Left hindlimb (tissue), 1 donor: Measurements from ENCODE around the gene COMMD2.

ENCODE experiments used
- DNase-seq: peaks from one replicate; pipeline ENCODE4 v3.0.0-alpha.2; 2018

The COMMD2 gene

DNA sequence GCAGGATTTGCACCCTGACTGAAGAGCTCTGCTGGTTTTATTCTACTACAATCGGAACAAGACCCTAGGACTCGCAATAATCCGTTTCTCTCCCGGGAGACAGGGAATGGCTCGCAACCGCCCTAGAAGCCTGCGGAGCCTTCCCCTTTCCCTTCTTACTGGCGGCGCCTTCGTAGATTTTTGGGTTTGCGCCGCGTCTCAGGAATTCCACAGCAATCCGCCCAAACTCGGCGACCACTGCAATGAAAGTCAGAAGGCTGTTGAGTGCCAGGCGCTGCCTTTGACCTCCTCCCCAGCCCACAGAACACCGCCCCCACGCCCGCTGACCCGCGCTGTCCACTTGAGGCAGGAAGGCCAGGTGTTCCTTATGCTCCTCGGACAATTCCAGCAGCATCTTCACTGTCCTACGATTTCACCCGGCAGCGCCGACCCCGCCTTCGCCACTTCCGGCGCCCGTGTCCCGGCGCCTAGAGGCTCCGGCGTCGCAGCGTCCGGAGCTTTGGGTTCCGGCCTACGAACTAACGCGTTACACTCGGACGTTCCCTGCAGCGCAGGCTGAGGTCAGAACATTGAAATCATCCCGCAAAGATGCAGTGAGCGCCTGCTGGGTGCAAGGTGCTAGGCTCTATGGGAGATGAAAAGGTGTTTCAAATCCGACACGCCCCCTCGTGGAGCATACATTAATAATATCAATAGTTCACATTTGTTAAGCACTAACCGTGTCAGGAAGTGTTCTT lies at the start of gene COMMD2:
COMMD2 (minus strand) TSS at position 439 of the 737 bp plus-strand sequence; CDS start at position 394, 45 bp downstream.
- DNase-seq: peak; percentile 81

DNA sequence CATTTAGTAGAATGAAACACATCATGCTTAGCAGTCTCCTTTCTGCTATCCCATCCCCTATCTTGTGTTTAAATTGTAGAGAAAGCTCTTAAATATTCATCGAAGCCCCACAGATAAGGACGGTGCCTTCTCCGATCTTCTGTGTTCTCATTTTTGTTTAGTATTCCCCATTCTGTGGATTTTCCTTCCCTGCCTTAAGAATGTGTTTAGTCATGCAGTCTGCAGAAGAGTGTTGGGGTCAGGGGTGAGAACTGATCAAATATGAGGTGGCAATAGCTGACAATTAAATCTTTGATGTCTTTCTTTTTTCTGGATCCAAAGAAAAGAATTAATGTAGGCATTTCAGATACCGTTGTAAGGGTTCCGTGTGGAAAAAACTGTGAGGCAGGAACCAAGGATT lies 49.4 kb upstream of the COMMD2 start:
- DNase-seq: no peak

DNA sequence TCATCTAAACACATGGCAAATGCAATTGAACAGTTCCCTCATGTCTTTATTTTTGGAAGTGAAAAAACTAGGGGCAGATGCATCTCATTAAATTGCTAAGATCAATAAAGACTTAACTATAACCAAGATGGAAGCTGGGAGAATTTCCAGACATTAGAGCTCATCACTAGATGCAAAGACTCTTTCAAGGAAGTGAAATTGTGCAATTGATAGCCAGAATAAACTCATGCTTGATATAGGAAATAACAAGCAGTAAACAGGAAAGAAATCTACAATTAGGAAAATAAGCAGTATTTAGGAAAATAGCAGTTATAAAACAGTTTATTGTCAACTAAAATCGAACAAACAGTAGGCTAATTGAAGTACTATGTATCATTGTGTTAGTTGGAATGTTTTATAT lies 48.9 kb upstream of the COMMD2 start:
- DNase-seq: no peak

DNA sequence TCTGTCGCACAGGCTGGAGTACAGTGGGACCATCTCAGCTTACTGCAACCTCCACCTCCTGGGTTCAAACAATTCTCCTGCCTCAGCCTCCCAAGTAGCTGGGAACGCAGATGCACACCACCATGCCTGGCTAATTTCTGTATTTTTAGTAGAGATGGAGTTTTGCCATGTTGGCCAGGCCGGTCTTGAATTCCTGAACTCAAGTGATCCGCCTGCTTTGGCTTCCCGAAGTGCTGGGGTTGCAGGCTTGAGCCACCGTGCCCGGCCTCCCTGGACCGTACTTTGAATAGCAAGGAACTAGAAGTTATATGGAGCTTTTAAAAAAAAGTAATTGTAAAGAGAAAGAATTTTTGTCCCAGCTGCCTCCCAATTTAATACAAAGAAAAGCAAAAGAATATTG lies 48.4 kb upstream of the COMMD2 start:
- no peak for DNase-seq

DNA sequence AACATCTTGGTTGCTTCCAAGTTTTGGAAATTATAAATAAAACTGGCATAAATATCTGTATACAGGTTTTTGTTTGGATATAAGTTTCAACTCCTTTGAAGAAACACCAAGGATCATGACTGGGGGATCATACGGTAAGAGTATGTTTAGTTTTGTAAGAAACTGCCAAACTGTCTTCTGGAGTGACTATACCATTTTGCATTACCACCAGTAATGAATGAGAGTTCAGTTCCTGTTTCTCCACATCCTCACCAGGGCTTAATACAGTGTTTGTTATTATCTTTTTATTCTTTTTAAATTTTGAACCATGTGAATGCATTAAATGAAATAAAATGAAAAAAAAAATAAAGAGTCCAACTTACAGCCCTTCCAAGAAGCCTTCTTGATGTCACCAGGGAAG lies 43.7 kb upstream of the COMMD2 start:
- DNase-seq: no peak

DNA sequence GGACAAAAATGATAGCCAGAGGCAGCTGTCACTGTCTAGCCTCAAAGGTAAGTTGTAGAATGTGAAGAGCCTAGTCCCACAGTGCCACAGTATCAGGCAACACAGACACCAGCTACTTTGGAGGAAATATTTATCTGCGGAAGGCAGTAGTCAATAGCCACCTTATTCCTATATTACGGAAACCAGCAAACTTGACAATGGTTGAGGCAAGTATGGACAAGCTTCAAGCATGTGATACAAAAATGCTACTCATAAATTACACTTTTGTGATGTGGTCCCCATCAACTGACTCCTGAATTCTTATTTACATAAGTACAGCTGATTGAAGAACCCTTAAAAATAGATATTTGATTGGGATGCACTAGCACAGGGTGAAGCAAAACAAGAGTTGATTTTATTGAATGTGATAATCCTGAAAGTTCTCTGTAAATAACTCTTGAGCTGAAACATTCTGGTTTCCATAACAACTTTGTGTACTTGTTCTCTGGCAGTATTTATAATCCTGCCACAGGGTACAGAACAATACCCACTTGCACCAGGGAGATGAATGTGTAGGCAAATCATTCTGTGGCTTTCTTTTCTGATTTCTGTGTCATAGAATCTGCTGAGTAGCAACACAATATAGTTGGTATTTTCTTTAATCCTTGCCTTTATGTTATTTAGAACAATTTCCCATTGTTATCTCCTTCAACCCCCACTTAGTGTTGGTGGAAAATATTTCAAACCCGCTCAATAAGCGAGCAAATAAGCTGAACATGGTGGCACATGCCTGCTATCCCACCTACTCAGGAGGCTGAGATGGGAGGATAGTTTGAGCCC lies 40.4 kb upstream of the COMMD2 start, which contains the start of gene ANKUB1:
ANKUB1 (minus strand) TSS at position 103 of the 819 bp plus-strand sequence. CDS start 188 bp downstream, outside the sequence.
- DNase-seq: no peak

DNA sequence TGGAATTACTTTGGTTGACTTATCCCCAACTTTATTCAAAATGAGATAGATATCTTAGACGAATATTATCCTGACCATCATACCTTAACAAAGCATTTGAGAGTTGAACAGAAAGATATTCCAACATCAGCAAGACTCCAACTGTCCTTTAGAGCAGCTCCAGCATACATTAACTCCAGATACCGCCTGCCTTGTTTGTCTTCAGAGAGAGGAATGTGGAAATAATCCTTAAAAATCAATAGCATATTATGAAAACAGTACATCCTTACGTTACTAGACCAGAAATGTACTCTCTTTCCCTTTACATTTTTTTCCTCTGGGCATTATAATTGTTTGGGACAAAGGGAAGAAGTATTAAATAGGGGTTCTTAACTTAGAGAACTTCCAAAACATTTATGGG lies 38.4 kb upstream of the COMMD2 start:
- no peak for DNase-seq

DNA sequence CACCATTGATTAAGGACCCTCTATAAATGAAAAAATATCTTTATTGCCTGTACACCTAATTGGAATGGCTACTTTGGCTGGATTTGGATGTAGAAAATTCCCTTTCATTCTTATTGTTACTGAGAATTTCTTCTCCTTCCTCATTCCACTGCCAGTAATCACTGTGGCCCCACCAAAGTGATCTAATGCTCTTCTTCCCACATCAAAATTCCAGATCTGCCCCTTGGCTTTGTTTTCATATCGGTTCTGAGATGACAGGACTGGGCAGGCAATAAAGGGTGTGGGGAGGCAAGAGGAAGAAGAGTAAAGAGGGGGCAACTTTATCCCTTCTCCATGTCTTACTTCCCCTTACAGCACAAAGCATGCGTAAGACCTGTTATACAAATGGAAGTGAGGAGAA lies 38.0 kb upstream of the COMMD2 start:
- no peak for DNase-seq

DNA sequence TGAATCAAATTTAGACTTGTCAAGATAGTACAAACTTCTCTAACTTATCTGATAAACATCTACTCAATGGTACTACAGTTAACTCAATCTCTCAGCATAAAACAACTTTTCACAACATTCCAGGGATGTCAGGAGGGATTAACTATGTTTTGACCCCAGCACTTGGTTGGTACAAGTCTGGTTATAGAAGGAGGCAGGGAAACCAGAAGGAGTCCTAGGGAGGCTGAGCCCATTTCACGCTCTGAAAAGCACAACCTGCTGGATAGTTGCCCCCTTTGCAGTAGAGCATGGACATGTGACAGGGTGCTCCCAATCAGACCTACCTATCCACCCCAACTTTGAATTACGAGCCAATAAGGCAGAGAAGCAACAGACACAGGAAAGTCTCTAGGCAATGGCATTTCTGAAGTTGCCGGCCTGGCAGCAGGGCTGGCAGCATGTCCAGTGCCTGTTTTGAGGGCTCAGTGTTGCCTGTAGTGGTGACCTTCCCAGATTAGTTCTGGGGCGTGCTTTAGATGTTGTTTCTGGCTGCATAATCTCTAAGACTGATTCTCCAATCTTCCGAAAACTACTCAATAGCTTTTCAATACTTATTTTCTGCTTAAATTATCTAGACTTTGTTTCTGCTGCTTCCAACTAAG lies 31.9 kb upstream of the COMMD2 start:
- no peak for DNase-seq

DNA sequence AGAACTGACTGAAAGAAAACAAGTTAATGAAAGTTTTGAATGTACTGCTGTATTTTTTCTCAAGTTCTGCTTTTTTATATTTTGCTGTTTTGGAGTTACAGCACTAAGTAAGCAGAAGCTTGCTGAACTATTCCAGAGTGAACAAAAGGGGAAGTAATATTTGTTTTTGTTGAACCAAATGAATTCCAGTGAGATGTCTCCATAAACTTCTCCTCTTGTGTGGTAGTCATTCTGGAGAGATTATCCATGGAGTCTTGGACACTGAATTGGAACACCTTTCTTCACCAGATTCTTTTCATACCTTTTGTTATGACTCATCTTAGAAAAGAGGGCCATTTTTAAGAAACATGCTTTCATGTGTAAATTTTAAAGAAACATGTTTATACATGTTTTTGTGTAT lies 31.3 kb upstream of the COMMD2 start:
- DNase-seq: no peak

DNA sequence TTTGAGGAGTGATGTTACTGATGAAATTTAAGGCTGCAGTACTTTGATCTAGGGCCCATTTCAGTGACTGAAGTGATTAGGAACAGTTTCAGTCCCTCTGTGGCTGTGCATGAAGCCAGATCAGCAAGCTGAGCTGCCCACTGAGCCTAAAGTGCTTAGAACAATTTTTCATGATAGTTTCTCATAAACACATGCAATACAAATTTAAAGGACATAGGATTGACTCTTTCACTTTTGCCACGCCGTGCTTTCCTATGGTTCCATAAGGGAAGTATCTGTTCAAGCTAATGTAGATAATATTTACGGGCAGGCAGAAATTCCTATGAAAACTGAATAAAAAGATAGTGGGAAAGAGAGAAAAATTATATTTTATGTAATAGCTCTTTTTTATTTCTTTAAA lies 29.5 kb upstream of the COMMD2 start:
- DNase-seq: no peak

DNA sequence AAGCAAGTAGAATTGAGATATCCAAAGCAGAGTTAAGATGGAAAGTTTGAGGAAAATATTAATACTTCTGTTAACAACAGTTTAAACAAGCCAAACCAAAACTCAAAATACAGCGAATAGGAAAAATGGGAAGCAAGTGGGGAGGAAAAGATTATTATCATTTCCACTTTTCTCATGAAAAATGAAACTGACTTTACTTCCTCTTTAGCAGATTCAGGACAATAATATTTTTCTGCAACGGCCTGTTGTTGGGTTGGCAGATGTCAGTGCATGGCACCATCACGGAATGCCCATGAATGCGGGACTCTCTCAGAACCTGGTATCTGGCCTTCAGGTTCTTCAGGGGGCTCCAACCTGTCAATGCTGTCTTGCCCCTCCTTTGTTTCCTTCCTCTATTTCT lies 28.9 kb upstream of the COMMD2 start:
- DNase-seq: no peak

DNA sequence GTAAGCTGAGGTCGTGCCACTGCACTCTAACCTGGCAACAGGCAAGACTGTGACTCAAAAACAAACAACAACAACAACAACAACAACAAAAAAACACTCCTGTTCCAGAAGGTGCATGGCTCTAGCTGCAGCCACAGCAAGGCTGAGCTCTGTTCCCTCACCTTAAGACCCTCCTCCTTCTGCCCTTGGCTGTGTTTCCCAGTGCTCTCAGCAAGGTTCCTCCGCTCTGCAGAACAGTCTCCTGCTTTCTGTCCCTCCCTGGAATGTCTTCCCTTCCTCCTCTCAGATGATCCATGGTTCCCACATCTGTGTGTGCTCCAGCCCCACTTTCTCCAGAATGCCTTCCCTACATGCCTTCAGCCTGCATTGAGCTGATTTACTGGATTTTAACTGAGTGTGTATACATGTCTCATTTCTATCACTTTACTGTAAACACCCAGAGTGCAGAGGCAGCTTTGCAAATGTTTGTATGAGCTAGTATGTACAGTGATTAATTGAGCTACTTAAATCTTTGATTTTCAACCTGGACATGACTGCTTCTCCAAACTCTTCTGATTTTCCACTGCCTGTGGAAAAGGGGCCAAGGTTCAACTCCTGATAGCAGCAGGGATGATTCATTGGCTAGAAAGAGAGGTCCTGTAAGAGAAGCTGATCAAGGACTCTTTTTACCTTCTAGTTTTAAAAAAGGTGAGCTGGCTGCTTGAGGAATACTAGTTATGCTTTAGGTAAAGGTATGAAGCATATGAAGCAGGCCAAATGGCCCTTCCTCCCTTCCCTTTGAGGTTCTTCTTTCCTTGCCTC lies 25.3 kb upstream of the COMMD2 start:
- no peak for DNase-seq

DNA sequence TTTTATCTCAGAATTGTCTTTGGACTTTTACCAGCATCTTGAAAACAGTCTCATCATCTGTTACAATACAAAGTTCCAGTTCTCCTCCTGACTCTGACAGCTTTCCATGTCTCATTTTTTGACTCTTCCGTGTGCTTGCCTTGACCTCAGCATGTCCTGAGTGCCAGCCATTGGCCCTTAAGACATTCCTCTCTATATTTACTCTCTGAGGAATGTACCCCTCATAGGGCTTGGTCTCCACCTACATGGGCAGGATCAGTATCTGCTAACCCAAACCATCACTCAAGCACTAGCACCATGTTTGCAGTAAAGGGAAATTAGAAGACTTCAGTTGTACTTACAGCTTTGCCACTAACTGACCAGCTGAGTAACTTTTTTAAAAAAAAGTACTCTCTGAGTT lies 23.9 kb upstream of the COMMD2 start:
- no peak for DNase-seq

DNA sequence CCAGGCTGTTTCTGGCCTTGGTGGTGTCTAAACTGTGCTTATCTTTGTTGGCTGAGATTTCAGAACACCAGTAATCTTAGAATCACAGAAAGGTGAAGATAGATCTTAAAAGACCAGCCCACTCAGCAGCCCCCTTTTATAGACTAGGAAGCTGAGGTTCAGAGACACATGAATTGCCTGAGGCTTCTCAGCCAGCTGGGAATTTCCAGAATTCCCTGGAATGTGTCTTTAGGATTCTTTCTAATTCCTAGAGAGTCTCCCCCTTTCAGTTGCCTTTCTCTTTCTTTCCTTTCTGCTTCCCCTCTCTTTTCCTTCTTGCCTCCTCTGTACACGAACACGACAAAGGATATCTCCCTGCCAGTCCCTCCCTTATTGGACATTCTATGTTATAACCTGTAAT lies 20.6 kb upstream of the COMMD2 start:
- no peak for DNase-seq

DNA sequence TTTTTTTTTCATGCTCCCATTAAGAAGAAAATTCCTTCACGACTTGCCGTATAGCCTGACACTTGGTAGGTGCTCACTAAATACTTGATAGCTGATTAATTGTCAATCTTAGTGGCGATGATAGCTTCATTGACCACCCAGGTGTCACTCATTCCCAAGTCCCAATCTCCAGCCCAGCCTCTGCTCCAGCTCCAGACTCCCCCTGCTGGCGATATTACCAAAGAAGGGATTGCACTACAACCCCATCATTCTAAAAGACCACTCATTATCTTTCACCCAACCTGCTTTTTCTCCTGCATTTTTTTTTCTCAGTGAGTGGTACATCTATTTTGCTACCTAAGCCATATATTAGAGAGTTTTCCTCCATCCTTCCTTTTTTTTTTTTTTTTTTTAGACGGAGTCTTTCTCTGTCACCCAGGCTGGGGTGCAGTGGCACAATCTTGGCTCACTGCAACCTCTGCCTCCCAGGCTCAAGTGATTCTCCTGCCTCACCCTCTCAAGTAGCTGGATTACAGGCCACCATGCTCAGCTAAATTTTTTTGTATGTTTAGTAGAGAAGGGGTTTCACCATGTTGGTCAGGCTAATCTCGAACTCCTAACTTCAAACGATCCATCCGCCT lies 19.5 kb upstream of the COMMD2 start:
- DNase-seq: peak; percentile 43

DNA sequence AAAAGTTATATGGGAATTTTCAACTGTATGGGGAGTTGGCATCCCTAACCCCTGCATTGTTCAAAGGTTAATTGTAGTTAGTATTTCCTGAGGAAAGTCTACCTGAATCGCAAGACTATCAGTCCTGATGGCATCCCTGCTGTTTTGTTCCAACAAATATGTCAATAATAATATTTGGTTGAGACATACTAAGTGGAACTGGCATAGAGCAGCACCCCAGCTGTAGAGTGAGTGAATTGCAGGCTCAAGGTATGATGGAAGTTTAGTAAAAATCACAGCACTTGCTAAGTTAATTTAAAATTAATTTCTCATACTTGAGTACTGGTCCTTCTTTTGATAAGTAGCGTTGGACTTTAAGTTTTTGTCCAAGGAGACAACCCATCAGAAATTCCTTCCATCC lies 18.0 kb upstream of the COMMD2 start:
- no peak for DNase-seq

DNA sequence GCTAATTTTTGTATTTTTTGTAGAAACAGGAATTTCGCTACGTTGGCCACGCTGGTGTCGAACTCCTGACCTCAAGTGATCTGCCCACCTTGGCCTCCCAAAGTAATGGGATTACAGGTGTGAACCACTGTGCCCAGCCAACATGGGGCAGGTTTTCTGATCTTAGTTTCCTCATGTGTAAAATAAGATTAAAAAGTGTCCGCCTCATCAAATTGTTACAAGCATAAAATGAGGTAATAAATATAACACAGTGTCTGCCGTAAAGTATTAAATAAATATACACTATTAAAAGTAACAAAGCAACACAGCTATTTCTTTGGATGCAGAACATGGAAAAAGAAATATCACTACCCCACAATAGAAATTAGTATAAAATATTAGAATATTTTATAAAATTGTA lies 16.4 kb upstream of the COMMD2 start:
- no peak for DNase-seq

DNA sequence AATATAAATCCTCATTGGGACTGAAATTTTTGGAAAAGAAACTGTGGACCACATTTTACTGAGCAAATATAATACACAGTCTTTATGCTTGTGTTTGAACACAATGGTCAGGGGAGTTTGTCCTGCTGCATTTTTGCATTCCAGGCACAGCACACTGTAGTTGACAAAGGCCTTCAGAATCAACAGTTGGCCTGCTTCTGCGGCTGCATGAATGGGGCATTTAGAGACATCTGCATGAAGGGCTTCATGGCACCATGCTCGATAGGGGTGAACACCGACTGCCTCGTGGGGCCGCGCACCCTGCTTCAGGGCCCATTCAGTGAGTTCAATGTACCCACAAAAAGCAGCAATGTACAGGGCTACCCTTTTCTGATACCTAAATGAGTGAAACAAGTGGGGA lies 15.4 kb upstream of the COMMD2 start:
- DNase-seq: no peak

DNA sequence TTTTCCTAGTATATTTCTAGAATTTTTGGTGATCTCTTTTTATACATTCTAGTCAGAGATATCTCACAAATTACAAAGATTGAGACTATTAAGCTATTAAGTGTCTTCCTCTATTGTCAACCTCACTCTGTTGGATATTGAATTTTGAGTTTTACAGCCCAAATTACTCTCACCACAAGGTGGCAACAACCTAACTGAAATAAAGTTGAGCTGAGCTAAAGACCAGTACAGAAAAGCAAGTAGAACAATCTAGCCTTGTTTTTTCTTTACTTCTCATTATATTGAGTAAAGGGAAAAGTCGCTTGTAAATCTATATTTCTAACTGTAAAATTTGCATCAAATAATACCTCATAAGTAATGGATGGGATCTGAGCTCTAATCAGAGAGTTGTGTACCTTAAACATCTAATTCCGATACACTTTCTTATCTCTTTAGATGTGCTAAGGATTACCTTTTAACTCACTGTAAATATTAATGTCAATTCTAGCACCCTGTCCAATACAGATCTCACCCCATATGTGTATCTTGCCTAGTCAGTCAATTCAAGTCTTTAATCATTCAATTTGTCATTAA lies 13.6 kb upstream of the COMMD2 start:
- no peak for DNase-seq

DNA sequence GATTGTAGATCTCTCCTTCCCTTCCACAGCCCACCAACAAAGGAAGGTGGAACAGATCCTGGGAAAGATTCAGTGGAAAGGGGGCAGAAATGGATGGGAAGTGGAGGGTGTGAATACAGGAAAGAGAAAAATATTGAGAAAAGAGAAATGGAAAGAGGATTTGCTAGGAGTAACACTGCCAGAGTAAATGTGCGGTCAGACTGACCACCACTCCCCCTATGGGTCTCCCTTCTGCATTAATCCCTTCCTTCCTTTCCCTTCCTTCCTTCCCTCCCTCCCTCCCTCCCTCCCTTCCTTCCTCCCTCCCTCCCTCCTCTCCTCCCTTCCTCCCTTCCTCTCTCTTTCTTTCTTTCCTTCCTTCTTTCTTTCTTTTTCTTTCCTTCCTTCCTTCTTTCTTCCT lies 12.0 kb upstream of the COMMD2 start:
- no peak for DNase-seq

DNA sequence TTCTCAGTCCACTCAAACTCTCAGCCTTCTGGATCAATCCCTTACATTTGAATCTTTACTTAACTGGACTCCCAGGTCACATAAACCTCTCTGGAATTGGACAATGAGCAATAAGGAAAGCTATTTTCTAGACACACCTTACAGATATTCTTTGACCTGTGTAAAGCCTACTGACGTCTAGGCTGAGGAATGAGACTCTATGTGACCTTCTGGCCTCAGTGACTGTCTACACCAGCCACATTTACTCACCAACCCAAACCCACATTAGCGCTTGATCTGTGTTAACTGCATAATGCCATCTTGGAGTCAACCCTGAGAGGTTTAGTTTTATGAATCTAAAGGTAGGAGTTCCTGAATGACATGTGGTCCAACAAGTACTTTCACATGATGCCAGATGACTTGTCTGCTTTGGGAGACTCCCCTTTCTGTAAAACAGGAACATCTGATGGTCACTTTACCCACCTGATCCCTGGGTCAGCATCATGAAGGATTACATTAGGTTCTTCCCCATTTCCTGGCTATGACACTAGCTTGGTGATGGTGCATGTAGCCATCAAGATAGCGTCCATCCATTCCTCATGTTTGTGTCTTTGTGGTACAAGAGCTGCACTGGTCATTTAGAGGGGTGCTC lies 11.4 kb upstream of the COMMD2 start:
- no peak for DNase-seq
